Effector CD8-positive, alpha-beta T cell (primary cell): ENCODE results near the gene FERMT3.

Experiments used
- DNase-seq: peaks from one replicate; lab custom pipeline; 2025; lab: John Stamatoyannopoulos, UW

The FERMT3 gene

GRCh38 chr11:64249563-64250414 is 43.3 kb downstream of the FERMT3 start:
- no peak for DNase-seq

- DNase-seq: no peak
Measured at GRCh38 chr11:64250415-64251015, 44.0 kb downstream of the FERMT3 start.

- DNase-seq: peak; percentile 50
Measured at GRCh38 chr11:64251016-64251752, 44.7 kb downstream of the FERMT3 start, which contains the start of gene PLCB3. PLCB3 (plus strand) TSS chr11:64251530; CDS start chr11:64251650, 120 bp downstream.

- no peak for DNase-seq
Measured at GRCh38 chr11:64251753-64252002, 45.2 kb downstream of the FERMT3 start.

- peak; percentile 16 for DNase-seq
Measured at GRCh38 chr11:64252003-64252872, 45.7 kb downstream of the FERMT3 start.

- DNase-seq: no peak
Measured at GRCh38 chr11:64253043-64253442, 46.5 kb downstream of the FERMT3 start.

- no peak for DNase-seq
Measured at GRCh38 chr11:64253481-64253880, 47.0 kb downstream of the FERMT3 start.

GRCh38 chr11:64254326-64254725 is 47.8 kb downstream of the FERMT3 start:
- DNase-seq: no peak

GRCh38 chr11:64255135-64256128 is 48.9 kb downstream of the FERMT3 start:
- DNase-seq: no peak

- no peak for DNase-seq
Measured at GRCh38 chr11:64256300-64256699, 49.8 kb downstream of the FERMT3 start.

GRCh38 chr11:64258356-64258755 is 51.8 kb downstream of the FERMT3 start:
- no peak for DNase-seq

- no peak for DNase-seq
Measured at GRCh38 chr11:64258946-64259532, 52.5 kb downstream of the FERMT3 start.

- DNase-seq: no peak
Measured at GRCh38 chr11:64259533-64260067, 53.1 kb downstream of the FERMT3 start.

GRCh38 chr11:64260147-64260708 is 53.7 kb downstream of the FERMT3 start:
- no peak for DNase-seq

GRCh38 chr11:64261556-64262080 is 55.1 kb downstream of the FERMT3 start:
- no peak for DNase-seq

GRCh38 chr11:64262271-64263002 is 55.9 kb downstream of the FERMT3 start:
- DNase-seq: no peak

- no peak for DNase-seq
Measured at GRCh38 chr11:64263021-64263946, 56.8 kb downstream of the FERMT3 start.

GRCh38 chr11:64263947-64264317 is 57.4 kb downstream of the FERMT3 start:
- DNase-seq: no peak
